ENCODE results near the gene ANKRD29.

DNA sequence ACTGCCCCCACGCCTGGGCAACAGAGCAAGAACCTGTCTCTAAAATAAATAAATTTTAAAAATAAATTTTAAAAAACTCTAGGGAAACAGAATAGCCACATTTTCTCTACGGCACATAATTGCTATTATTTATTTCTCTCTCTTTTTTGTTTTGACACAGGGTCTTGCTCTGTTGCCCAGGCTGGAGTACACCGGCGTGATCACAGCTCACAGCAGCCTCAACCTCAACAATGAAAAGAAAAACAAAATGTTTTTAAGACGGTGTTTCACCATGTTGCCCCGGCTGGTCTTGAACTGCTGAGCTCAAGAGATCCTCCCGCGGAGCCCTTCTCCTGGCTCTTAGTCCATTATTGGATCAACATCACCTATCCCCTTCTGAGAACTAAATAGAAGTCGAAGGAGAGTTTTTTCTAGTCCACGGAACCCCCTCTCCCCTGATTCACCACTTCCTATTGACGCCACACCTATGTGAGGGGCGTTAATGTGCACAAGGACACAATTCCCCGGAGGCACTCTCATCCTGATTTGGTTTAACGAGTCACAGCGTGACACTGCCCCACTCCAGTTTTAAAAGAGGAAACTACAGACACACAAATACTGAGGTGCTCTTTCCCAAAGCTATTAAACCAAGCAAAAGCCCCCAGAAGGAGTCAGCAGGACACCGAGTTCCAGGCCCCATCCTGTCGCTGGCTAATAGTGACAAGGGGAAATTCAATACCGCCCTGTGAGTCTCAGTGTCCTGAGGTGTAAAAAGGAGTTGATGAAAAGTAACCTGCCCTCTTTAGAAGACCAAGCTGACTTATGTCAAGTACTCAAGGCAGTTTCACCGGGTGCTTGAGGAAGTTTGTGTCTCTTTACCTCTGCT is 77.5 kb downstream of the ANKRD29 start:
- TF ChIP-seq, protein P1, sequence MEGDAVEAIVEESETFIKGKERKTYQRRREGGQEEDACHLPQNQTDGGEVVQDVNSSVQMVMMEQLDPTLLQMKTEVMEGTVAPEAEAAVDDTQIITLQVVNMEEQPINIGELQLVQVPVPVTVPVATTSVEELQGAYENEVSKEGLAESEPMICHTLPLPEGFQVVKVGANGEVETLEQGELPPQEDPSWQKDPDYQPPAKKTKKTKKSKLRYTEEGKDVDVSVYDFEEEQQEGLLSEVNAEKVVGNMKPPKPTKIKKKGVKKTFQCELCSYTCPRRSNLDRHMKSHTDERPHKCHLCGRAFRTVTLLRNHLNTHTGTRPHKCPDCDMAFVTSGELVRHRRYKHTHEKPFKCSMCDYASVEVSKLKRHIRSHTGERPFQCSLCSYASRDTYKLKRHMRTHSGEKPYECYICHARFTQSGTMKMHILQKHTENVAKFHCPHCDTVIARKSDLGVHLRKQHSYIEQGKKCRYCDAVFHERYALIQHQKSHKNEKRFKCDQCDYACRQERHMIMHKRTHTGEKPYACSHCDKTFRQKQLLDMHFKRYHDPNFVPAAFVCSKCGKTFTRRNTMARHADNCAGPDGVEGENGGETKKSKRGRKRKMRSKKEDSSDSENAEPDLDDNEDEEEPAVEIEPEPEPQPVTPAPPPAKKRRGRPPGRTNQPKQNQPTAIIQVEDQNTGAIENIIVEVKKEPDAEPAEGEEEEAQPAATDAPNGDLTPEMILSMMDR (conservative IDR thresholded peaks at IDR 0.05) = no peak
- no peak for TF ChIP-seq EZH2 (IDR thresholded peaks at IDR 0.05; ENCODE audit: low read depth)
